C4-2B (cell line): ENCODE results near the gene ZNF37A.

Experiments
- CTCF ChIP-seq: fragments of 450-650 bp; conservative IDR thresholded peaks from 2 replicates; pipeline ENCODE4 v1.5.1; 2017; ENCODE audit warnings: mild to moderate bottlenecking
- ZFX ChIP-seq: fragments of 450-650 bp; IDR thresholded peaks from 2 replicates; pipeline ENCODE4 v1.6.1; 2017

GRCh38 chr10:38102880-38103279 is 8.7 kb downstream of the ZNF37A start:
- TF ChIP-seq CTCF: no peak
- no peak for TF ChIP-seq ZFX
